HAP-1 (cell line): ENCODE data around the gene APOE.
"Not testable (repeated sequence)": the region's sequence is repeated elsewhere in the genome, so short reads cannot be mapped to it uniquely, and the experiment has no call there.

ENCODE experiments used
- DNase-seq, 2 experiments: peaks; one replicate each; pipeline ENCODE4 v3.0.0-alpha.2; 2016 to 2020; ENCODE audit warnings: low spot score in 2 of 2
- H3K27me3 ChIP-seq: fragments of 250-450 bp; sonication (Bioruptor Pico); 2 replicates; pipeline ENCODE4 v1.5.1; 2020; ENCODE audit warnings: low read depth, mild to moderate bottlenecking, moderate library complexity
- H3K36me3 ChIP-seq: fragments of 250-450 bp; sonication (Bioruptor Pico); replicated peaks from 2 replicates; pipeline ENCODE4 v1.5.1; 2020; ENCODE audit warnings: mild to moderate bottlenecking
- H3K4me1 ChIP-seq: fragments of 250-450 bp; sonication (Bioruptor Pico); 2 replicates; pipeline ENCODE4 v1.5.1; 2020; ENCODE audit warnings: mild to moderate bottlenecking
- H3K4me3 ChIP-seq: fragments of 250-450 bp; sonication (Bioruptor Pico); 2 replicates; pipeline ENCODE4 v1.5.1; 2020; ENCODE audit warnings: mild to moderate bottlenecking, moderate library complexity
- H3K9me3 ChIP-seq: fragments of 250-450 bp; sonication (Bioruptor Pico); 2 replicates; pipeline ENCODE4 v1.5.1; 2020; ENCODE audit warnings: mild to moderate bottlenecking, moderate library complexity
- in situ Hi-C: fragments of 300-500 bp; cut with MboI; formaldehyde crosslinking; loops from 3 replicates; pipeline ENCODE4 v1.14.3; 2020; ENCODE audit warnings: low sequenced_read_pairs, inconsistent platforms, mixed read lengths

Gene APOE

GRCh38 chr19:44876930-44877535 is 28.6 kb upstream of the APOE start:
- H3K9me3 ChIP-seq, result no peaks in the 10 kb centered on the region
- H3K27me3 ChIP-seq, result no peaks in the 10 kb centered on the region
- DNase-seq, result no peak
- in situ Hi-C loops, result no loop called here
- peaks cover 5% of the 10 kb centered on the region for H3K4me1 ChIP-seq
- no peak overlapping the region for H3K4me3 ChIP-seq
- peaks cover 70% of the 10 kb centered on the region for H3K36me3 ChIP-seq

GRCh38 chr19:44878120-44878865 is 27.3 kb upstream of the APOE start:
- in situ Hi-C loops, result no loop called here
- DNase-seq, result no peak
- peaks cover 61% of the 10 kb centered on the region for H3K36me3 ChIP-seq

DNA sequence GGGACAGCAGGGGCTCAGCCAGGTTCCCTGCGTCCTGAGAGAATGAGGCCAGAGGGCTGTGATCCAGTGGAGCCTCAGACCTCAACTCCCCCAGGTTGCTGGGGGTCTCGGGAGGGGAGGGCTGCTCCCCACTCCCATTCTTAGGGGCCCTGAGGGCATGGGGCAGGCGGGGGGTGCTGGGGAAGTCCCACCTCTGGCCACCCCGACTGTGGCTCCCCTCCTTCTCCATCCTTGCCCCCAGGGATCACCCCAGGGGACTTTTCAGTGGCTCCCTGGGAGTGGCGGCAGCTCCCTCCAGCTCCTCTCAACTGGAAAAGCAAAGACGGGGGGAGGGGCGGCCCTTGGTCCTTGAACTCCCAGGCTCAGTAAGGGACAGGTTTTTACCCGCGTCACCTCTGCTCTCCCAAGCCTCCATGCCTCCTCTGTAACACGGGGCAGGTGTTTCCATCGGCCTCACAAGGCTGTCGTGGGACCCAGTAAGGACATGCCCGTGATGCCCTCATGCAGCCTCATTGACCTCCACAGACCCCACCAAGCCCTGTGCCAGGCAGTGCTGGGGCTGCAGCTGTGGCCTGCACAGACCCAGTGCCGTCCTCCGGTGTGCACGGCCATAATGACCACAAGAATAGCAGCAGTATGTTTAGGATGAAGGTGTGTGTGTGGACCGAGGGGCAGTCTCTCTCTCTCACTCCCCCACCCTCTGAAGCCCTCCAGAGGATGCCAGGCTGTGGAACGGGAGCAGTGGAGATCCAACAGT is 26.1 kb upstream of the APOE start:
- H3K4me3 ChIP-seq, result no peak overlapping the region
- H3K36me3 ChIP-seq, result peaks cover 58% of the 10 kb centered on the region
- H3K4me1 ChIP-seq, result peaks cover 22% of the 10 kb centered on the region
- H3K9me3 ChIP-seq, result no peaks in the 10 kb centered on the region
- DNase-seq, result no peak
- in situ Hi-C loops, result no loop called here
- no peaks in the 10 kb centered on the region for H3K27me3 ChIP-seq

More at GRCh38 chr19:44878120-44878865, 27.3 kb upstream of the APOE start:
- Histone ChIP-seq H3K27me3 (no peaks in the 10 kb centered on the region), H3K4me3 (no peak overlapping the region), H3K9me3 (no peaks in the 10 kb centered on the region), H3K4me1 (peaks cover 12% of the 10 kb centered on the region)

- H3K27me3 ChIP-seq, result no peaks in the 10 kb centered on the region
- no peaks in the 10 kb centered on the region for H3K9me3 ChIP-seq
- H3K4me3 ChIP-seq, result no peak overlapping the region
- no peak for DNase-seq
- peaks cover 22% of the 10 kb centered on the region for H3K4me1 ChIP-seq
- peaks cover 45% of the 10 kb centered on the region for H3K36me3 ChIP-seq
- in situ Hi-C loops, result no loop called here
Observed at GRCh38 chr19:44882063-44882462, 23.5 kb upstream of the APOE start.

DNA sequence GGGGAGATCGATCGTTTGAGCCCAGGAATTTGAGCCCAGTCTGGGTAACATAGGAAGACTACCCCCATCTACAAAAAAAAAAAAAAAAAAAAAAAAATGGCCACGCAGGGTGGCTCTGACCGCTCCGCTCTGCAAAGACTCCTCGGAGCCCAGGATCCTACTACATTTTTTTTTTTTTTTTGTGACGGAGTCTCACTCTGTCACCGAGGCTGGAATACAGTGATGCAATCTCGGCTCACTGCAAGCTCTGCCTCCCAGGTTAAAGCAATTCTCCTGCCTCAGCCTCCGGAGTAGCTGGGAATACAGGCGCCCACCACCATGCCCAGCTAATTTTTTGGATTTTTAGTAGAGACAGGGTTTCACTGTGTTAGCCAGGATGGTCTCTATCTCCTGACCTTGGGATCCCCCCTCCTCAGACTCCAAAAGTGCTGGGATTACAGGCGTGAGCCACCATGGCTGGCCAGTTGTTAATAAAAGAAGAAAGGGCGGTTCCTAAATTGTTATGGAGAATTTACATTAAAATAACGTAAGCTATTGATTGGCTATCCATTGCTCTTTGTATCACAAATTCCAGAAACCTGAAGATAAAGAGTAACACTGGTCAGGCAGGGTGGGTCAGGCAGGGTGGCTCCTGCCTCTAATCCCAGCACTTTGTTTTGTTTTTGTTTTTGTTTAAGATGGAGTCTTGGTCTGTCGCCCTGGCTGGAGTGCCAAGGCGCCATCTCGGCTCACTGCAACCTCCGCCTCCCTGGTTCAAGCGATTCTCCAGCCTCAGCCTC is 22.8 kb upstream of the APOE start:
- in situ Hi-C loops, H3K9me3 ChIP-seq, H3K27me3 ChIP-seq: not testable (repeated sequence)
- DNase-seq, result peak; percentile 74 to 98
- H3K4me1 ChIP-seq, result peaks cover 22% of the 10 kb centered on the region
- peaks cover 41% of the 10 kb centered on the region for H3K36me3 ChIP-seq
- 0 out of 2 replicates have a peak overlapping the region, but pooled peaks have one; percentile 4 for H3K4me3 ChIP-seq

GRCh38 chr19:44883922-44884321 is 21.7 kb upstream of the APOE start:
- peak in 1 of 2 experiments; percentile 17 for DNase-seq
- Histone ChIP-seq H3K9me3 (no peaks in the 10 kb centered on the region), H3K4me1 (peaks cover 22% of the 10 kb centered on the region), H3K36me3 (peaks cover 31% of the 10 kb centered on the region), H3K27me3 (no peaks in the 10 kb centered on the region), H3K4me3 (no peak overlapping the region)
- in situ Hi-C loops, result no loop called here

- no peak overlapping the region for H3K4me3 ChIP-seq
- H3K36me3 ChIP-seq, result peaks cover 28% of the 10 kb centered on the region
- peaks cover 23% of the 10 kb centered on the region for H3K4me1 ChIP-seq
- H3K9me3 ChIP-seq, result no peaks in the 10 kb centered on the region
- DNase-seq, result no peak
- no peaks in the 10 kb centered on the region for H3K27me3 ChIP-seq
- in situ Hi-C loops, result no loop called here
Observed at GRCh38 chr19:44884566-44884965, 21.0 kb upstream of the APOE start.

DNA sequence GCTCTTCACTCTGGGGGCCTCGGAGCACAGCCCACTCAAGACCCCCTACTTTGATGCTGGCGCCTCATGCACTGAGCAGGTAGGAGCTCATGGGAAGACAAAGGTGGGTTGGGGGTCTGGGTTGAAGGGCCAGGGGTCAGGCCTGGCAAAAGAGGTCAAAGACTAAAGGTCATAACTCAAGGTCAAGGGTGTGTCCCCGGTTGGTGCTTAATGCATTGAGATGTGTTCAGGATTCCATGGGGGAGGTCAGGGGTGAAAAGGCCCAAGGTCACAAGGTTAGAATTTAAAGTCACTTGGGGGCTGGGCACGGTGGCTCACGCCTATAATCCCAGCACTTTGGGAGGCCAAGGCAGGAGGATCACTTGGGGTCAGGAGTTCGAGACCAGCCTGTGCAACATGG is 19.5 kb upstream of the APOE start:
- in situ Hi-C loops, result no loop called here
- no peak for DNase-seq
- H3K36me3 ChIP-seq, result peaks cover 25% of the 10 kb centered on the region
- H3K27me3 ChIP-seq, result no peaks in the 10 kb centered on the region
- peaks cover 28% of the 10 kb centered on the region for H3K4me1 ChIP-seq
- H3K9me3 ChIP-seq, result no peaks in the 10 kb centered on the region
- H3K4me3 ChIP-seq, result no peak overlapping the region

DNA sequence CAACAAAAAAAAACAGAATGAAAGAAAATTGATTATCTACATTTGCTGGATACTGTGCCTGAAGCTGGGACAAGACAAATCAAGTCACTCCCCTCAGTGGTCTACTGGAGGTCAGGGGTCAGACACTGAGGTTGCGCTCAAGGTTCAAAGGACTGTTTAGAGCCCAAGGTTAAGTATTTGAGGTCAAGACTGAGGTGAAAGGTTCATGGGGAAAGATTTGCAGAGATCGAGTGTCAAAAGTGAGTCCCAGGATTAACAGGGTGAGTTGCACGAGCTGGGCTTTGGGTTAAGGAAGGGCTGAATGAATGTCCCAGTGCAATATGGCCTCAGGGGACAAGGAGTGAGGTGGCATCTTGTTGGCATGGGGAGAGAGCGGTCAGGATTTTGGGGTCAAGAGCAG is 17.9 kb upstream of the APOE start:
- Histone ChIP-seq H3K36me3 (peaks cover 37% of the 10 kb centered on the region), H3K4me1 (peaks cover 23% of the 10 kb centered on the region), H3K4me3 (no peak overlapping the region), H3K9me3 (no peaks in the 10 kb centered on the region), H3K27me3 (no peaks in the 10 kb centered on the region)
- in situ Hi-C loops, result no loop called here
- DNase-seq, result no peak

DNA sequence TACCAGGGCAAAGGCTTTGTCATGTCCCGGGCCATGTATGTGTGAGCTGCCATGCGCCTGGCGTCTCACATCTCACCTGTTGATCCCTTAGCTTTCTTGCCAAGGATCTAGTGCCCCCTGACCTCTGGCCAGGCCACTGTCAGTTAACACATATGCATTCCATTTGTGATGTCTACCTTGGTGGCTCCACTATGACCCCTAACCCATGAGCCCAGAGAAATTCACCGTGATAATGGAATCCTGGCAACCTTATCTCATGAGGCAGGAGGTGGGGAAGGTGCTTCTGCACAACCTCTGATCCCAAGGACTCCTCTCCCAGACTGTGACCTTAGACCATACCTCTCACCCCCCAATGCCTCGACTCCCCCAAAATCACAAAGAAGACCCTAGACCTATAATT is 17.3 kb upstream of the APOE start:
- H3K9me3 ChIP-seq, in situ Hi-C loops: not testable (repeated sequence)
- H3K36me3 ChIP-seq, result peaks cover 42% of the 10 kb centered on the region

DNA sequence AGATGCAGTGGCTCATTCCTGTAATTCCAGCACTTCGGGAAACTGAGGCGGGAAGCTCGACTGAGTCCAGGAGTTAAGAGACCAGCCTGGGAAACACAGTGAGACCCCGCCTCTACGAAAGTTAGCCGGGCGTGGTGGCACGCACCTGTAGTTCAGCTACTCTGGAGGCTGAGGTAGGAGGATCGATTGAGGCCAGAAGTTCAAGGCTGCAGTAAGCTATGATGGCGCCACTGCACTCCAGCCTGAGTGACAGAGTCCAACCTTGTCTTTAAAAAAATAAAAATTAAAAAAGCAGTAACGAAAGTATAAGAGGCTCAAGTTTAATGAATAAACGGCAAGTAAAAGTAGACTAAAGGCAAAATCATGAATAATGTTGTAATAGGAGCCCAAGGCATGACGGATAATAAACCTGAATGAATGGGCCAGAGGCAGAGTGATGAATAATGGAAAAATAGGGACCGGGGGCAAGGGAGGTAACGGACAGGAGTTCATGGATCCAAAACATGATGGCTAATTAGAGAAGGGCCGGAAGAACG is 15.7 kb upstream of the APOE start:
- Histone ChIP-seq H3K27me3 (no peaks in the 10 kb centered on the region), H3K4me3 (peak overlapping the region; percentile 26), H3K36me3 (peaks cover 49% of the 10 kb centered on the region), H3K4me1 (peaks cover 11% of the 10 kb centered on the region), H3K9me3 (no peaks in the 10 kb centered on the region)
- in situ Hi-C loops, result no loop called here
- DNase-seq, result no peak

More for the DNA sequence above, 17.3 kb upstream of the APOE start:
- not testable (repeated sequence) for H3K27me3 ChIP-seq, DNase-seq, H3K4me3 ChIP-seq
- peaks cover 21% of the 10 kb centered on the region for H3K4me1 ChIP-seq

DNA sequence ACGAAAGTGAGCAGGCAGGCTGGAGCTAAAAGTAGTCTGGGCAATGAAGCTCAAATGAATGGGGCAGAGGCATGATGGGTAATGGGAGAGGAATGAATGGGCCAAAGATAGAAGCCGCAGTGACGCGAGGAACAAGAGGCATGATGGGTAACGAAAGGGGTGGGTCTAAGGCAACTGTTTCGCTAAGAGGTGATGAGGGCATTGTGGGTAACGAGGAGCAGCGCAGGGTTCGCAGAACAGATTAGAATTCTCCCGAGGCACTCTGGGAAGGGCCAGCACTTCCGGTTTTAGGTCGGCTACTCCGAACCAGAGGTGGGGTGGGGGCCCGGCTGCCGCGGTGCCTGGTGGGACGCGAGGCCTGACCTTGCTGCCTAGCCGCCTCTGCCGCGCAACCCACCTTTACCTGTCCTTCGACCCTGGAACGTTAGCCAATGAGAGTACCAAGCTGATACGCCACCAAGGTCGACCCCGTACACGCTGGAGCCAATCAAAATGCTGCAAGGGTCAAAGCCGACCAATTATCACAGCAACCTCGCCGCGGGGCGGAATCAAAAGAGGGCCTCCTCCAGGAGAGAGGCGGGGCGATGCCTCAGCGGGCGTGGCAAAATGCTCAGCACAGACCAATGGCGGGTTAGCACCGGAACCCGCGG is 15.1 kb upstream of the APOE start:
- no peaks in the 10 kb centered on the region for H3K27me3 ChIP-seq
- peaks cover 53% of the 10 kb centered on the region for H3K36me3 ChIP-seq
- no peaks in the 10 kb centered on the region for H3K9me3 ChIP-seq
- in situ Hi-C loops, result no loop called here
- H3K4me3 ChIP-seq, result peak overlapping the region; percentile 26
- DNase-seq, result peak; percentile 100
- H3K4me1 ChIP-seq, result peaks cover 11% of the 10 kb centered on the region
